HG02943 (cell line): Measurements from ENCODE around the gene OCIAD2.
"Not testable (repeated sequence)": the region's sequence is repeated elsewhere in the genome, so short reads cannot be mapped to it uniquely, and the experiment has no call there.

Experiments used
- ATAC-seq: cut with Tn5 transposase; IDR thresholded peaks from one replicate; pipeline ENCODE4 v1.9.1; 2021; ENCODE audit warnings: mild to moderate bottlenecking, low read depth, moderate library complexity; ENCODE audit not compliant: unreplicated experiment

OCIAD2 gene

GRCh38 chr4:48907706-48908477 lies 1.3 kb upstream of the OCIAD2 start:
- ATAC-seq = no peak

DNA sequence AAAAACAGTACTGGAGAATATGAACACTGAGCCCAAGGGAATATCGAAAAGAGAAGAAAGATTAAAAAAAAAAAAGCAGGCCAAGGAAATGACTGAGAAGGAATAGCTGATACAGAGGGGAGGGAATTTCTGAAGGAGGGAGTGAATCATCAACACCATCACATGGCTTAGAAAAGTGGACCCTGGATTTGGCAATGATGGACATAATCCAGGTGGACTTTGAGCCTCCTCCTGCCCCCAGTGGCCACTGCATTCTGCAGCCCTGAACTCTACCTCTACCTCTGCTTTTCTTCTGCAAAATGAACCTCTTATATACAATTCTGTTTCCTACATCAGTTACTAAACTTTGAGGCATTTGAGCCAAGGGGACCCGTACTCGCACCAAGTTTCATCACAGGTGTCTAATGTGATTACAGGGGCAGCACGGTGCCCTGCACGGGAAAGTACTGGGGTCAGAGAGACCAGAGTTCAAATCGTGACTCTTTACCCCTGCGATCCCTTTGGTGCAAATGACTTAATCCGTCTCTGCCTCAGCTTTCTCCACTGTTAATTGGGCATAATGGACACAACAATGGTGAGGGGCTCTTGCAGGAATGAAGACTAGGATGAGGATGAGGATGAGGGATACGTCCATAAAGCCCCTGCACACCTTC lies 1.1 kb downstream of the OCIAD2 start:
- ATAC-seq = no peak

DNA sequence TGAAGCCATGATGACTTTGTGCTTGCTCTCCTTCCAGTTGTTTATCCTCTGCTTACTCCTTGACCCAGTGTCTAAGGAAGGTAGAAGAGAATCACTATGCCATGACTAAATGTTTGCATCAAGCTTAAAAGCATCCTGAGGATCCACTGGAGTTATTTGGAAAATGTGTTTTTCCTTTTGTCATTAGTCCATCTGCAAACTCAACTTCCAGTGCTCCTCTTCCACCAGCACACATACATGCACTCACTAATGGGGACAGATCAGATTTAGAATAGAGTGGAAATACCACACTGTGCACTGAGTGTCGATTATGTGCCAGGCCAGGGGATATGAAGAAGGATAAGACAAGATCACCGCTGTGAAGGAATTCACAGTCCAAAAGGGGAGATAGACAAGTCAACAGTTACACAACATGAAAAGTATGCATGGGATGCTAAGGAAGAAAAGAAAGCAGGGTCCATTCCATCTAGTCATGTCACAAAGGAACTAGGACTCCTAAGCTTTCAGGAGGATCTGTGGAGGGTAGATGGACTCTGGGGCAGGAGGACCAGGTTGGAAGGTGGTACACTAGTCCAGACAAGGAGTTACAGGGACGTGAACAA lies 1.9 kb downstream of the OCIAD2 start:
- no peak for ATAC-seq

DNA sequence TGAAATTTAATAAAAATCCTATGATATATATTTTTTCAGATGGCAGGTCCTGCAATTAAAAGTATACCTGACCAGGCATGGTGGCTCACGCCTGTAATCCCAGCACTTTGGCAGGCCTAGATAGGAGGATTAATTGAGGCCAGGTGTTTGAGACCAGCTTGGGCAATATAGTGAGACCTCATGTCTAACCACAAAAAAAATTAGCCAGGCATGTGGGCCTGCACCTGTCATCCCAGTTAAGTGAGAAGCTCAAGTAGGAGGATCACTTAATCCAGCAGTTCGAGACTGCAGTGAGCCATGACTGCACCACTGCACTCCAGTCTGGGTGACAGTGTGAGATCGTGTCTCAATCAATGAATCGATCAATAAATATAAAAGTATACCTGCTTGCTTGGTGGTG lies 2.5 kb downstream of the OCIAD2 start:
- no peak for ATAC-seq

- ATAC-seq = no peak
These were observed 4.3 kb downstream of the OCIAD2 start for GRCh38 chr4:48902266-48902665.

- ATAC-seq = no peak
These were observed 5.4 kb downstream of the OCIAD2 start for GRCh38 chr4:48901196-48901595.

GRCh38 chr4:48899950-48900349 lies 6.6 kb downstream of the OCIAD2 start:
- no peak for ATAC-seq

GRCh38 chr4:48899432-48899749 lies 7.2 kb downstream of the OCIAD2 start:
- no peak for ATAC-seq

DNA sequence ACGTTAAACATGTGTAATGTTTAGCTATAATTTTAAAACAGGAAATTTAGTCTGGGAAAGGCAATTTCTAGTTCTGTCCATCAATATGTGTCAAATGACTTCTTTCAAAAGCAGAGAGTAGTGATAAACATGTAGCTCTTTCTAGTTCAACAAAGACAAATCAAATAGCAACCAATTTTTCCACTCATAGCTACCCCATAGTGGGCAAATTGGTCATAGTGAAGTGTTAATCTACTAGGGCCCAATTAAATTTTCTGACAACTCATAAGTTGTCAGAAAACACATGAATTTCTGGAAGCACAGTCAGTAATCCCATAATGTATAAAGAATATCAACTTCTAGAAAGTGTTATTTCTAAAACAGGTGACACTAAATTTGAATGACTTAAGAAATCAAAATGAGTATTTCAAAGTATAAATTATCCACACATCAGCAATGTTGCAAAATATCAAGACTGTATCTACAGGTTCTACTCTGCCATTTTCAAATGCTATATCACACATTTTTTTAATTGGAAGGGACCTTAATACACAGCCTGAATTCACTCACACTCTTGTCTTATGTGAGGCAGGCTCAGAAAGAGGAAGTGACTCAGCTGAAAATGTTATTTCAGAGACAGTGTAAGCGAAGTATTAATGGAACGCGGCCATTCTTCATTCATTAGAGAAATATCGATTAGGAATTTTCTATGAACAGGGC lies 7.7 kb downstream of the OCIAD2 start:
- ATAC-seq = no peak

- ATAC-seq = no peak
These were observed 9.7 kb downstream of the OCIAD2 start for GRCh38 chr4:48896845-48897244.

DNA sequence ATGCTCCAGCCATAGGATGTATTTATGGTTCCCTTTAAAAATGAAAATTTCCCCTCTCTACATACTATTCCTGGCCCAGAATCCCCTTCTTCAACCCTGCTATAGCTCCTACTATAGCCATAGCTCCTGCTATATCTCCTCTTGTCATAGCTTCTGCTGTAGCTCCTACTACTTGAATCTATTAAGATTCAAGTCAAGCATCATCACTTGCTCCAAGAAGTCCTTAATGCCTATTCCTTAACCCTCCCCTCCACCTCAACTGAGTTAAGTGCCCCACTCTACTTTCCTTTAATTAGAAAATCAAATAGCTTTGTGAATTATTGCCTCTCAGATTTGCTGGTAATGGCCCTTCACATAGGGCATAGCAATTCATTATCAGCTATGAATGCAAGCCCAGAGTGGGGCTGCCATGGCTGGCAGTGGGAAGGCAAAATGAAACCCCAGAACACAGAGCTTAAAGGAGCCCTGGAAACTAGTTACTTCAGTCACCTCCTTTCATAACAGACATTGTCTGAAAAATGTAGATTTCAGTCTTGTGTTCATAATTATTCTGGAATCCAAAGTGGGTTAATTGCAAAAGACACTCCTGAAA lies 15.4 kb downstream of the OCIAD2 start:
- ATAC-seq = no peak

- ATAC-seq = not testable (repeated sequence)
These were observed 16.8 kb downstream of the OCIAD2 start for GRCh38 chr4:48889750-48890149.

DNA sequence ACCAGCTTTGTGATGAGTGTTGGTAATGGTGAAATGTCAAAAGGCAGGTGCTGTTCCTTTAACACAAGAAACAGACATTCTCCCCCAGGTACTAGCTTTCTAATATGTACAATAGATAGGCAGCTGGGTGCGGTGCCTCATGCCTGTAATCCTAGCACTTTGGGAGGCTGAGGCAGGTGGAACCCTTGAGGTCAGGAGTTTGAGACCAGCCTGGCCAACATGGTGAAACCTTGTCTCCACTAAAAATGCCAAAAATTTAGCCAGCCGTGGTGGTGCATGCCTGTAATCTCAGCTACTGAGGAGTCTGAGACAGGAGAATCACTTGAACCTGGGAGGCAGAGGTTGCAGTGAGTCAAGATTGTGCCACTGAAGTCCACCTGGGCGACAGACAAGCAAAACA lies 24.9 kb downstream of the OCIAD2 start:
- ATAC-seq = not testable (repeated sequence)

DNA sequence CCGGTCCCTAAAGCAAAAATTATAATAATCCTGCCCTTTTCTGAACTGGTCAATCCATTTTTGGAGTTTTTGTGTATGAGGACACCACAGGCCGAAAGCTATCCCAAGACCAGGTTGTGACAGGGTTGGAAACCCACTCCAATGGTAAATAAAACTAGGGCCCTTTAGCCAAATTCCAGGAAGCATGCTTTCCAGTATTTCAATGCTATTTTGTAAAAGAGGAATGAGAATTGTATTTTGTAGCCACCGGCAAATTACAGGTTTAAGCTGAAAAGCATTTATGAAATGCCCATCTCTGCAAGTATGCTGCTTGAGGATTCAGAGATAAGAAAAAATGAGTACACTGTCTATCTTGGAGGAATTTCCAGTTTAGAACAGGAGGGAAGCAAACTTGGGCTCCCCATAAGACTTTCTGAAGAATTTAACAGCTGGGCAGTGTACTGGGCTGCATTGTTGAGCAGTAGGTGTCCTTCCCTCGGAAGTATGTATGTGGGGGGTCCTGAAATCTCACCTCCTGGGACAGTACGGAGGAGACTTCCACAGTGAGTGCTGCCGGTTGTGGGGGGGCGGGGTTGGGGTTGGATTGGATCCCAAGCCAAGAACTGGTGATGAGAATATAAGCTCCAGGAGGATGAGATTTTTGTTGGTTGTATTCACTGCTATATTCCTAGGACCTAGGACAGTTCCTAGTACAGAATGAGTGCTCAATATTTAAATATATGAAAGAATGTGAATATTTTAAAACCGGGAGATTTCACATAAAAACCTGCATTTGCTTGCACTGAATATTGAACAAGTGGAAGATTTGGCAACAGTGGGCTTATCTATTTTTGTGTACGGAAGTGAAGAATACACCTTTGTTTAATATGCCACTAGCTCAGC lies 26.8 kb downstream of the OCIAD2 start:
- no peak for ATAC-seq

DNA sequence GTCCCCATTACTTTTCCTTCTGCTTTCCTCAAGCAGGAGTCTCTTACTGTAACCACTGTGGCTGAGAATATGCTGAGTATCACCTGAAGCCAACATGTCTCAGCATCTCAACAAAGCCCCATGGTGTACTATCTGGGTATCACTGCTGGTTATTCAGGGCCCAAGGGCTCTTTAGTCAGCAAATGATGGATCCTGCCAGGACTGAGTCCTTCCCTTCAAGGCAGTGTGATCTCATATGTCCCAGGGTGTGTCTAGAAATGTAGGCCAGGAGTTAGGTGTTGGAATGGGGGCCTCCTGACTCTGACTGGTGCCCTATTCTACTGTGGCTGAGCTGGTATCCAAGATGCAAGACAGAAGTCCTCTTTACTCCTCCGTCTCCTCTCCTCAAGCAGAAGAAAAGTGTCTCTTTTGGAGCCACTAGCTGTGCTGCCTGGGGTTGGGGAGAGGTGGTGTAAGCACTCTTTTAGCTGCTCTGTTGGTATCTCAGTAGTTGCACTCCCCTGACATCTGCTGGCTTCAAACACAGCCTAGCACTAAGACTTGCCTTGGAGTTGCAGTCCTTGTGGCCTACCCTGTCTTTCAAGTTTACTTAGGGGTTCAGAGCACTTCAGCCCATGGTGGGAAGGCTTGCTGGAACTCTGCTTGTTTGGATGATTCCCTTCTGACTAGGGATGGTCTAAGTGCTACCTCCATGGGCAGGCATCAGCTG lies 28.6 kb downstream of the OCIAD2 start:
- no peak for ATAC-seq

DNA sequence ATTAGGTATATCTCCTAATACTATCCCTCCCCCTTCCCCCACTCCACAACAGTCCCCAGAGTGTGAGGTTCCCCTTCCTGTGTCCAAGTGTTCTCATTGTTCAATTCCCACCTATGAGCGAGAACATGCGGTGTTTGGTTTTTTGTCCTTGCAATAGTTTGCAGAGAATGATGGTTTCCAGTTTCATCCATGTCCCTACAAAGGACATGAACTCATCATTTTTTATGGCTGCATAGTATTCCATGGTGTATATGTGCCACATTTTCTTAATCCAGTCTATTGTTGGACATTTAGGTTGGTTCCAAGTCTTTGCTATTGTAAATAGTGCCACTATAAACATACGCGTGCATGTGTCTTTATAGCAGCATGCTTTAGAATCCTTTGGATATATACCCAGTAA lies 41.9 kb downstream of the OCIAD2 start:
- not testable (repeated sequence) for ATAC-seq

DNA sequence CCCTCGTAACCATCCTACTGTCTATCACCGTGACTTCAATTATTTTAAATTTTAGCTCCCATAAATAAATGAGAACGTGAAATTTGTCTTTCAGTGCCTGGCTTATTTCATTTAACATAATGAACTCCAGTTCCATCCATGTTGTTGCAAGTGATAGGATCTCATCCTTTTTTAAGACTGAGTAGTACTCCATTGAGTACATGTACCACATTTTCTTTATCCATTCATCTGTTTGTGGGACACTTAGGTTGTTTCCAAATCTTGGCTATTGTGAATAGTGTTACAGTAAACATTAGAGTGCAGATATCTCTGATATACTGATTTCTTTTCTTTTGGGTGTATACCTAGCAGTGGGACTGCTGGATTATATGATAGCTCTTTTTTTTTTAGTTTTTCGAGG lies 42.8 kb downstream of the OCIAD2 start:
- no peak for ATAC-seq

DNA sequence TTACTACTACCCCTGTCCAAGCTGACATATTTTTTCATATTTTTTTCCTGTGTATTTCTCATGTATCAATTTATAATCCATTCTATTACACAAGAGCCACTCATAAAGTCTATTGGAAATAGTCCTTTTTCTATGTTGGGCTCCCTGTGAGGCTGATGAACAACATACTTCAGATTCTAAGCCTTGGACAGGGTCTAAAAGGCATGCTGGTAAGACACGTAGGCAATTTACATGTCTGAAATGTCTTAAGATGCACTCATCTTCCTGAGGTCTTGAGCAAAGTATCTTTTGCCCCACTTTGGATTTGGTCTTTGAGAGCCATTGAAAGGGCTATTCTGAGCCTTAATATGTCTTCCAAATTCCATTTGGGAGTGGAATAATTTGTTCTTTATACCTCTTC lies 43.9 kb downstream of the OCIAD2 start:
- no peak for ATAC-seq

GRCh38 chr4:48862038-48862437 lies 44.5 kb downstream of the OCIAD2 start:
- no peak for ATAC-seq
